ENCODE measurements around the gene PAQR3. TPM values are rescaled to one million over a fixed set of nuclear protein-coding genes. Genes with fewer than 3 reads are reported as not detected.

Gene PAQR3
- polyA plus RNA-seq, 2 of the 4 experiments (the other 2 are of a cell fraction): 6.5 to 26.4 TPM

- ATAC-seq (no peak), DNase-seq (ENCODE audit: low read depth in 1 of 2, low spot score in 1 of 2) (no peak), FAIRE-seq (no peak)
- Histone ChIP-seq H3K4me3 (no peak overlapping the region), H3K4me2 (no peak overlapping the region), H3K9me3 (no peaks in the 10 kb centered on the region), H3K4me1 (no peaks in the 10 kb centered on the region), H3K27ac (no peak overlapping the region)
- ChIA-PET POLR2A (no interaction called here), CTCF (no interaction called here)
- 89% methylated on average over 6 of the region's 6 CpGs for WGBS (ENCODE audit: missing lambda C conversion rate)
- TF ChIP-seq POLR2AphosphoS2 (conservative IDR thresholded peaks at IDR 0.05; ENCODE audit: low read length): no peak
- no peak for TF ChIP-seq RCOR1 (IDR thresholded peaks at IDR 0.05; ENCODE audit: low read depth, low read length)
- TF ChIP-seq FOSB (CRISPR knock-in tag; IDR thresholded peaks at IDR 0.05): no peak
- no peak for TF ChIP-seq BCL3 (IDR thresholded peaks at IDR 0.05)
- no peak for TF ChIP-seq ZC3H11A (IDR thresholded peaks at IDR 0.05)
- no peak for TF ChIP-seq FOSL2 (IDR thresholded peaks at IDR 0.05)
- no peak for TF ChIP-seq FOSL2 (CRISPR knock-in tag; IDR thresholded peaks at IDR 0.05)
- no peak for TF ChIP-seq TP53 (CRISPR knock-in tag; IDR thresholded peaks at IDR 0.05)
- TF ChIP-seq, protein P1, sequence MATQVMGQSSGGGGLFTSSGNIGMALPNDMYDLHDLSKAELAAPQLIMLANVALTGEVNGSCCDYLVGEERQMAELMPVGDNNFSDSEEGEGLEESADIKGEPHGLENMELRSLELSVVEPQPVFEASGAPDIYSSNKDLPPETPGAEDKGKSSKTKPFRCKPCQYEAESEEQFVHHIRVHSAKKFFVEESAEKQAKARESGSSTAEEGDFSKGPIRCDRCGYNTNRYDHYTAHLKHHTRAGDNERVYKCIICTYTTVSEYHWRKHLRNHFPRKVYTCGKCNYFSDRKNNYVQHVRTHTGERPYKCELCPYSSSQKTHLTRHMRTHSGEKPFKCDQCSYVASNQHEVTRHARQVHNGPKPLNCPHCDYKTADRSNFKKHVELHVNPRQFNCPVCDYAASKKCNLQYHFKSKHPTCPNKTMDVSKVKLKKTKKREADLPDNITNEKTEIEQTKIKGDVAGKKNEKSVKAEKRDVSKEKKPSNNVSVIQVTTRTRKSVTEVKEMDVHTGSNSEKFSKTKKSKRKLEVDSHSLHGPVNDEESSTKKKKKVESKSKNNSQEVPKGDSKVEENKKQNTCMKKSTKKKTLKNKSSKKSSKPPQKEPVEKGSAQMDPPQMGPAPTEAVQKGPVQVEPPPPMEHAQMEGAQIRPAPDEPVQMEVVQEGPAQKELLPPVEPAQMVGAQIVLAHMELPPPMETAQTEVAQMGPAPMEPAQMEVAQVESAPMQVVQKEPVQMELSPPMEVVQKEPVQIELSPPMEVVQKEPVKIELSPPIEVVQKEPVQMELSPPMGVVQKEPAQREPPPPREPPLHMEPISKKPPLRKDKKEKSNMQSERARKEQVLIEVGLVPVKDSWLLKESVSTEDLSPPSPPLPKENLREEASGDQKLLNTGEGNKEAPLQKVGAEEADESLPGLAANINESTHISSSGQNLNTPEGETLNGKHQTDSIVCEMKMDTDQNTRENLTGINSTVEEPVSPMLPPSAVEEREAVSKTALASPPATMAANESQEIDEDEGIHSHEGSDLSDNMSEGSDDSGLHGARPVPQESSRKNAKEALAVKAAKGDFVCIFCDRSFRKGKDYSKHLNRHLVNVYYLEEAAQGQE (IDR thresholded peaks at IDR 0.05): no peak
- TF ChIP-seq CBX2 (IDR thresholded peaks at IDR 0.05; ENCODE audit: borderline replicate concordance, low read depth): no peak
- TF ChIP-seq GATA3 (IDR thresholded peaks at IDR 0.05; ENCODE audit: borderline replicate concordance): no peak
Measured at GRCh38 chr4:78907638-78908037, 31.6 kb downstream of the PAQR3 start.

DNA sequence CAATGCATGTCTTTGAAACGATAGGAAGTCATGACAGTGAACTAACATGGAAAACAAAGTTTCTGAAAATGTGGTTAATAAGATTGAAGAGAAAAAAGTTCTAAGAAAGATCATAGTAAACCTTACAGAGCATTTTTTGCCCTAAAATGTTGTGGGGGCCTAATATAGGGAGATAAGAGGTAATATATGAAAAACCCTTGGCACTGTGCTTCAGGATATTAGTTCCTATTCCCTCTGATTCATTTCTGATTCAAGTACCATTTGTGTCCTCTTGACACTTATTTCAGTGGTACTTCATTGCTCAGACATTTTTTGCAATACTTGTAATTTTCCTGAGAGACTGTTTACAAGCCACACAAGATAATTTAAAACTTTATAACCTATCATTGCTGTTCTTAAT lies 35.1 kb downstream of the PAQR3 start:
- Histone ChIP-seq H3K4me1 (no peaks in the 10 kb centered on the region), H3K27ac (no peak overlapping the region), H3K4me2 (no peak overlapping the region), H3K4me3 (no peak overlapping the region), H3K9me3 (no peaks in the 10 kb centered on the region)
- DNase-seq (ENCODE audit: low read depth in 1 of 2, low spot score in 1 of 2): no peak
- ATAC-seq: no peak
- ChIA-PET CTCF (no interaction called here), POLR2A (no interaction called here)
- no peak for FAIRE-seq
- WGBS (ENCODE audit: missing lambda C conversion rate): 94% methylated on average over 1 of the region's 1 CpG
- TF ChIP-seq CBX2 (IDR thresholded peaks at IDR 0.05; ENCODE audit: borderline replicate concordance, low read depth): no peak

DNA sequence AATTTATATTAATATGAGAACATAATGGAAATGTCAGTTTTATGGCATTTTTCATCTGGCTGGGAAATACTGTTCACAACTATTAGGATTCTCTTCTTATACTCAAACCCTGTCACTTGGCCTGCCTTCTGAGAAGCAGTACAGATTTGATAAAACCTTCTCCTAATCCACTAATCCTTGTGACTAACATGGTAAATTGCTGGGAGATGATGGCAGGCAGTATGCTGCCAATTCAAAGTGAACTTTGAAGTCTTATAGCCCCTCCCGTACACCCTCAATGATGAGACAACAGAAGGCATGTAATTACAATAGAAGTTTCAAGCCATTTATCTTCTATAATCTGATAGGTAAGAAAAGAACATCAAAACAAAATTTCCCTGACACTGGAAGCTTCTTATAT lies 36.9 kb downstream of the PAQR3 start:
- Histone ChIP-seq H3K4me2 (no peak overlapping the region), H3K27ac (no peak overlapping the region), H3K4me3 (no peak overlapping the region), H3K9me3 (no peaks in the 10 kb centered on the region), H3K4me1 (no peaks in the 10 kb centered on the region)
- CTCF ChIA-PET: no interaction called here
- DNase-seq (ENCODE audit: low read depth in 1 of 2, low spot score in 1 of 2) (no peak), ATAC-seq (no peak), FAIRE-seq (no peak)
- POLR2A ChIA-PET: no interaction called here
- TF ChIP-seq, protein P2, sequence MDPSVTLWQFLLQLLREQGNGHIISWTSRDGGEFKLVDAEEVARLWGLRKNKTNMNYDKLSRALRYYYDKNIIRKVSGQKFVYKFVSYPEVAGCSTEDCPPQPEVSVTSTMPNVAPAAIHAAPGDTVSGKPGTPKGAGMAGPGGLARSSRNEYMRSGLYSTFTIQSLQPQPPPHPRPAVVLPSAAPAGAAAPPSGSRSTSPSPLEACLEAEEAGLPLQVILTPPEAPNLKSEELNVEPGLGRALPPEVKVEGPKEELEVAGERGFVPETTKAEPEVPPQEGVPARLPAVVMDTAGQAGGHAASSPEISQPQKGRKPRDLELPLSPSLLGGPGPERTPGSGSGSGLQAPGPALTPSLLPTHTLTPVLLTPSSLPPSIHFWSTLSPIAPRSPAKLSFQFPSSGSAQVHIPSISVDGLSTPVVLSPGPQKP (IDR thresholded peaks at IDR 0.05; ENCODE audit: low read depth, low read length): no peak
- TF ChIP-seq CEBPB (IDR thresholded peaks at IDR 0.05): no peak
- TF ChIP-seq MAZ (IDR thresholded peaks at IDR 0.05; ENCODE audit: borderline replicate concordance, low read depth, low read length): no peak
- no peak for TF ChIP-seq FOSL2 (IDR thresholded peaks at IDR 0.05)
- no peak for TF ChIP-seq FOSL2 (CRISPR knock-in tag; IDR thresholded peaks at IDR 0.05)
- TF ChIP-seq HOXB5 (CRISPR knock-in tag; IDR thresholded peaks at IDR 0.05): no peak
- TF ChIP-seq E2F6 (IDR thresholded peaks at IDR 0.05; ENCODE audit: borderline replicate concordance, low read depth): no peak
- TF ChIP-seq MAX (IDR thresholded peaks at IDR 0.05): no peak
- TF ChIP-seq HMGXB4 (CRISPR knock-in tag; IDR thresholded peaks at IDR 0.05; ENCODE audit: borderline replicate concordance): no peak
- TF ChIP-seq HOXB13 (CRISPR knock-in tag; IDR thresholded peaks at IDR 0.05; ENCODE audit: low read depth): no peak
- no peak for TF ChIP-seq ZSCAN20 (CRISPR knock-in tag; IDR thresholded peaks at IDR 0.05)
- TF ChIP-seq RARB (CRISPR knock-in tag; IDR thresholded peaks at IDR 0.05): no peak
- TF ChIP-seq FOSB (CRISPR knock-in tag; IDR thresholded peaks at IDR 0.05): no peak
- TF ChIP-seq CBX2 (IDR thresholded peaks at IDR 0.05; ENCODE audit: borderline replicate concordance, low read depth): no peak
- 67% methylated on average over 1 of the region's 1 CpG for WGBS (ENCODE audit: missing lambda C conversion rate)

Data from A549 (cell line).